Activated CD4-positive, alpha-beta T cell treated with anti-CD3 and anti-CD28 coated beads, Interleukin-2, amount 10 ng/mL, durations not matched to agents 24 days and 14 days (primary cell): ENCODE data around the gene BCL2L14. TPM values are rescaled to one million over a fixed set of nuclear protein-coding genes. Genes with fewer than 3 reads are reported as not detected.
"Not testable (repeated sequence)": the region's sequence is repeated elsewhere in the genome, so short reads cannot be mapped to it uniquely, and the experiment has no call there.

Source experiments
- DNase-seq: peaks from one replicate; pipeline ENCODE4 v3.0.0; 2022
- H3K27ac Mint-ChIP-seq: one replicate; pipeline ENCODE4 v1.8.0; 2022; ENCODE audit warnings: mild to moderate bottlenecking, mixed read lengths
- H3K27me3 Mint-ChIP-seq: one replicate; pipeline ENCODE4 v1.8.0; 2022; ENCODE audit warnings: mixed read lengths
- H3K36me3 Mint-ChIP-seq: one replicate; pipeline ENCODE4 v1.8.0; 2022; ENCODE audit warnings: low read depth, mild to moderate bottlenecking, mixed read lengths
- H3K4me1 Mint-ChIP-seq: one replicate; pipeline ENCODE4 v1.8.0; 2021; ENCODE audit warnings: mixed read lengths
- H3K4me3 Mint-ChIP-seq: one replicate; pipeline ENCODE4 v1.8.0; 2022; ENCODE audit warnings: mild to moderate bottlenecking, moderate library complexity, mixed read lengths
- H3K9me3 Mint-ChIP-seq: one replicate; pipeline ENCODE4 v1.8.0; 2021; ENCODE audit warnings: mixed read lengths
- intact Hi-C: fragments of 100-400 bp; cut with micrococcal nuclease; formaldehyde crosslinking; loops from one replicate; pipeline ENCODE4 v1.15.1; 2023
- total RNA-seq: library from RNA; stranded (reverse); gene quantifications from 2 replicates; pipeline ENCODE4 v1.2.3, GENCODE V29; 2022

The BCL2L14 gene
- total RNA-seq, 1 donor from 2014 or later = 14.2 TPM

DNA sequence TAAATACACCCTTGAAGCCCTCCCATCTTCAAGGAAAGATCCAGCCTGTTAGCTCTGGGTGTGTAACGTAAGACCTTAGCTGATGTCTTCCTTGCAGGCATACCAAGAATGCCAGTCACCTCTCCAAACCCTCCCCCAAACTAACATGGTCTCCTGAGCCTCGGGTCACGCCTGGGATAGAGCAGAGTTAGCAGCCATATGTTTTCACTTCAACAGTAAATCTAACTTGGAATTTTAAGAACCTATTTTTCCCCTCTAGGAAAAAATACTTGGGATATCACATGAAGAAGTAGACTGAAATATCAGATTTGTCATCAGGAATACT is 27.9 kb downstream of the BCL2L14 start:
- intact Hi-C loops = no loop called here
- Mint-ChIP-seq H3K27ac (no peak overlapping the region), H3K27me3 (peaks cover 1% of the 10 kb centered on the region), H3K9me3 (peaks cover 4% of the 10 kb centered on the region), H3K4me3 (no peak overlapping the region), H3K36me3 (peaks cover 37% of the 10 kb centered on the region), H3K4me1 (peaks cover 2% of the 10 kb centered on the region)
- DNase-seq = no peak

DNA sequence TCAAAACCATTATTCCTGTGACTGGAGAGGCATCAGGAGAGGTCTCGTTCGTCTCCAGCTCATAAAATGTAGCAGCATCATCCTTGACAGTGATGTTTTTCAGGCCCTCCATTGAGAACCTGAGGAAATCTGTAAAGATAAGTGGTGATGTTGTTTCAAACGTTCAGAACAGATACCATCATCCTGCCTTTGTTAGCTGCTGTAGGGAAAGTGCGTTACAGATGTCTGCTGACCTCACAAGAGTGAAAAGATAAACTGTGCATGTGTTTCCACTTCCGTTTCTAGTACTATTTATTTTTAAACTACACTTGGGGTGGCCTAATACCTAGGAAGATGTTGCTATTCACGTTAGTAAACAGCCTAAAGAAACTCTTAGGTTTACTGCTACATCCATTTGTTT is 28.4 kb downstream of the BCL2L14 start:
- H3K4me3 Mint-ChIP-seq = no peak overlapping the region
- peaks cover 37% of the 10 kb centered on the region for H3K36me3 Mint-ChIP-seq
- intact Hi-C loops = no loop called here
- H3K27me3 Mint-ChIP-seq = peaks cover 1% of the 10 kb centered on the region
- DNase-seq = no peak
- H3K4me1 Mint-ChIP-seq = peaks cover 2% of the 10 kb centered on the region
- peaks cover 6% of the 10 kb centered on the region for H3K9me3 Mint-ChIP-seq
- no peak overlapping the region for H3K27ac Mint-ChIP-seq

GRCh38 chr12:12107678-12108077 is 36.9 kb downstream of the BCL2L14 start:
- Mint-ChIP-seq H3K27ac (no peak overlapping the region), H3K9me3 (peaks cover 23% of the 10 kb centered on the region), H3K36me3 (peaks cover 10% of the 10 kb centered on the region), H3K4me3 (no peak overlapping the region), H3K27me3 (no peaks in the 10 kb centered on the region), H3K4me1 (no peaks in the 10 kb centered on the region)
- intact Hi-C loops = no loop called here
- DNase-seq = no peak

- no peak for DNase-seq
- H3K4me1 Mint-ChIP-seq = no peaks in the 10 kb centered on the region
- no peak overlapping the region for H3K27ac Mint-ChIP-seq
- peaks cover 7% of the 10 kb centered on the region for H3K36me3 Mint-ChIP-seq
- H3K27me3 Mint-ChIP-seq = no peaks in the 10 kb centered on the region
- no peak overlapping the region for H3K4me3 Mint-ChIP-seq
- peaks cover 23% of the 10 kb centered on the region for H3K9me3 Mint-ChIP-seq
- intact Hi-C loops = no loop called here
Measured at GRCh38 chr12:12108441-12109058, 37.8 kb downstream of the BCL2L14 start.

DNA sequence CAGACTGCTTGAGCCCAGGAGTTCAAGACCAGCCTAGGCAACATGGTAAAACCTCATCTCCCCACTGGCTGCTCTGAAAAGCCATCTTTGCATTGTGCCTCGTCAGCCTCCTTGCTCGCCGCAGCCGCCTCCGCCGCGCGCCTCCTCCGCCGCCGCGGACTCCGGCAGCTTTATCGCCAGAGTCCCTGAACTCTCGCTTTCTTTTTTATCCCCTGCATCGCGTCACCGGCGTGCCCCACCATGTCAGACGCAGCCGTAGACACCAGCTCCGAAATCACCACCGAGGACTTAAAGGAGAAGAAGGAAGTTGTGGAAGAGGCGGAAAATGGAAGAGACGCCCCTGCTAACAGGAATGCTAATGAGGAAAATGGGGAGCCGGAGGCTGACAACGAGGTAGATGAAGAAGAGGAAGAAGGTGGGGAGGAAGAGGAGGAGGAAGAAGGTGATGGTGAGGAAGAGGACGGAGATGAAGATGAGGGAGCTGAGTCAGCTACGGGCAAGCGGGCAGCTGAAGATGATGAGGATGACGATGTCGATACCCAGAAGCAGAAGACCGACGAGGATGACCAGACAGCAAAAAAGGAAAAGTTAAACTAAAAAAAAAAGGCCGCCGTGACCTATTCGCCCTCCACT is 40.3 kb downstream of the BCL2L14 start:
- H3K27ac Mint-ChIP-seq, H3K4me3 Mint-ChIP-seq, H3K27me3 Mint-ChIP-seq, H3K4me1 Mint-ChIP-seq, DNase-seq, H3K36me3 Mint-ChIP-seq, intact Hi-C loops: not testable (repeated sequence)
- H3K9me3 Mint-ChIP-seq = peaks cover 16% of the 10 kb centered on the region

- no peak overlapping the region for H3K4me3 Mint-ChIP-seq
- H3K4me1 Mint-ChIP-seq = no peaks in the 10 kb centered on the region
- no peak overlapping the region for H3K27ac Mint-ChIP-seq
- no peaks in the 10 kb centered on the region for H3K9me3 Mint-ChIP-seq
- no peak for DNase-seq
- no peaks in the 10 kb centered on the region for H3K36me3 Mint-ChIP-seq
- intact Hi-C loops = no loop called here
- H3K27me3 Mint-ChIP-seq = peaks cover 1% of the 10 kb centered on the region
Measured at GRCh38 chr12:12115514-12115913, 44.8 kb downstream of the BCL2L14 start.

DNA sequence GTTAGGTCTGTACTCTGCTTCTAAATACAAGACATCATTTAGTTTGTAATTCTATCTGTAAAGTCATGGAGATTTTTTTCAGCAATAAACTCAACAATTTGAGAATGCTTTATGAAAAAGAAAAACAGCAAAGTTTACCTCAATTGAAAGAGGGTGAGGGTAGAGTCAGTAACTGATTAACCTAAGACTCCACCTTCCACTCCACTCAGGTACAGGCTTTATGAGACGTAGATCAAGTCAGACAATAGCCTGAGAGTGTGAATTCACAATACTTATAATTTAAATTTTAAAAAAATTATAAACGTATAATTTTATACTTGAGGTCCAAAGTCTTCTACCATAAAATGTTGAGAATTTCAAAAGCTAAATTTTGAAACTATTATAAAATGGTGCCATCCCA is 45.9 kb downstream of the BCL2L14 start:
- DNase-seq = no peak
- H3K36me3 Mint-ChIP-seq = no peaks in the 10 kb centered on the region
- intact Hi-C loops = no loop called here

DNA sequence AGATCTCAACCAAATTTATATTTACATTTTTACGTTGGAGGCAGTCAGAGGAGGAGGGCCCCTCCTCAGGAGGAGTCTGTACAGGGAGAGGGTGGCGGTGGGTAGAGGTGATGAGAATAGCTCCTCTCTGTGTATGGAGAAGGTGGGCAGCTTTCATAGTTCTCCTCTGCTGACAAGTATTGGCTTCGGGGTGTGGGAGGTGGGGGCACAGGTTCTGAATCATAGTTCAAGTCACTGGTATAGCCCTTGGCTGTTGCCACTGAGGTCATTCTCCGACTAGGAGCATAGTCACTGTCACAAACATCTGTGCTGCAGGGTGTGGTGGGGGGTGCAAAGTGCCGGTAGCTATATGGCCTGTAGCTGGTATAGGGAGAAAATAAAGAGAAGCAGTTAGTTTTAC is 50.3 kb downstream of the BCL2L14 start:
- intact Hi-C loops = no loop called here
- Mint-ChIP-seq H3K27me3 (peaks cover 1% of the 10 kb centered on the region), H3K27ac (no peak overlapping the region), H3K4me1 (no peaks in the 10 kb centered on the region), H3K9me3 (no peaks in the 10 kb centered on the region), H3K4me3 (no peak overlapping the region), H3K36me3 (peaks cover 2% of the 10 kb centered on the region)
- no peak for DNase-seq

More for the DNA sequence above, 45.9 kb downstream of the BCL2L14 start:
- no peak overlapping the region for H3K4me3 Mint-ChIP-seq
- no peak overlapping the region for H3K27ac Mint-ChIP-seq
- no peaks in the 10 kb centered on the region for H3K4me1 Mint-ChIP-seq
- no peaks in the 10 kb centered on the region for H3K9me3 Mint-ChIP-seq
- peaks cover 1% of the 10 kb centered on the region for H3K27me3 Mint-ChIP-seq

DNA sequence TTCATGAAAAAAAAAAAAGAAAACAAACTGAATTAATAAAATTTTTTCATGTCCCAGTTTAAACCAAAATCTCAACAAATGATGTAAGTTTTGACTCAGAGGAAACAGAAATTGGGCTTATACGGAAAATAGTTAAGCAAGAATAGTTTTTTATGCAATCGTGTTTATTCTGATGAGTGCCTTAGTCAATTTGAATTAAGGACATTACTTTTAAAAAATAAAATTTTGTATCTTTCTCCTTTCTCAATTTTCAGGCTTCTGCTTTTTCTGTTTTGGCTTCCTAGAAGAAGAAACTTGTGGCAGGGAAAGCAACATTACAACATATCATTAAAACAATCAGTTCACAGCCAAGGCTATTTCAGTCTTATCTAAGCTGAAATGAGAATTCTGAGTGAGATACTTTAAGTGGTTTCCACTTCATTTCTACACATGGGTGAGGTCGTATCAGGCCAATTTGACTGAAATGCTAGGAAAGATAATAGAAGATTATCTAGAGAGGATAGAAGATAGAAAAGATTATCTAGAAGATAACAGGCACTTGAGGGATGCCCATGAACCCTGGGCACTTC is 52.4 kb downstream of the BCL2L14 start:
- H3K27me3 Mint-ChIP-seq = peaks cover 1% of the 10 kb centered on the region
- no peaks in the 10 kb centered on the region for H3K9me3 Mint-ChIP-seq
- H3K36me3 Mint-ChIP-seq = peaks cover 2% of the 10 kb centered on the region
- no peaks in the 10 kb centered on the region for H3K4me1 Mint-ChIP-seq
- H3K4me3 Mint-ChIP-seq = no peak overlapping the region
- intact Hi-C loops = no loop called here
- no peak overlapping the region for H3K27ac Mint-ChIP-seq
- no peak for DNase-seq

GRCh38 chr12:12126551-12126950 is 55.8 kb downstream of the BCL2L14 start:
- Mint-ChIP-seq H3K27ac (no peak overlapping the region), H3K4me1 (no peaks in the 10 kb centered on the region), H3K9me3 (no peaks in the 10 kb centered on the region), H3K4me3 (no peak overlapping the region), H3K27me3 (no peaks in the 10 kb centered on the region), H3K36me3 (peaks cover 2% of the 10 kb centered on the region)
- no peak for DNase-seq
- intact Hi-C loops = no loop called here

DNA sequence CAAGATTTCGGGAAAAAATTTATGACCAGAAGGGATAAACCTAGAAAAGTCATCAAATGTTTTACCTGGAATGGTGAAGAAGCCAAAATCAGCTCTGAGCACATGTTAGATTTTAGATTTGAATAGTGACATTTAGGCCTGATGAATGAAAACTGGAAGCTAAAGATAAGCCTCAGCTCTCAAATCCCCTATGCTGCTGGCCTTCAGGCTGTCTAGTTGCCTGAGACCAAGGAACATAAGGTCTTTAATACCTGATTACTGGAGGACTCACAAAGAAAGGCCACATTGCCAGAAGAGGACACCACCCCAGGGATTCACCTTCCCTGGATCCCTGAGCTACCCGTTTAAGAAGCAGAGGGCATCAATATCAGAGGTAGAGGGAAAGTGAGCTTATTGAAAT is 56.6 kb downstream of the BCL2L14 start:
- intact Hi-C loops = no loop called here
- Mint-ChIP-seq H3K36me3 (peaks cover 2% of the 10 kb centered on the region), H3K27ac (no peak overlapping the region), H3K27me3 (no peaks in the 10 kb centered on the region), H3K4me3 (no peak overlapping the region), H3K9me3 (no peaks in the 10 kb centered on the region), H3K4me1 (no peaks in the 10 kb centered on the region)
- no peak for DNase-seq

GRCh38 chr12:12128670-12129069 is 57.9 kb downstream of the BCL2L14 start:
- H3K4me3 Mint-ChIP-seq = no peak overlapping the region
- no peak for DNase-seq
- no peak overlapping the region for H3K27ac Mint-ChIP-seq
- H3K27me3 Mint-ChIP-seq = no peaks in the 10 kb centered on the region
- no peaks in the 10 kb centered on the region for H3K9me3 Mint-ChIP-seq
- no peaks in the 10 kb centered on the region for H3K4me1 Mint-ChIP-seq
- intact Hi-C loops = no loop called here
- no peaks in the 10 kb centered on the region for H3K36me3 Mint-ChIP-seq

- Mint-ChIP-seq H3K36me3 (no peaks in the 10 kb centered on the region), H3K27ac (no peak overlapping the region), H3K27me3 (no peaks in the 10 kb centered on the region), H3K9me3 (no peaks in the 10 kb centered on the region), H3K4me1 (no peaks in the 10 kb centered on the region), H3K4me3 (no peak overlapping the region)
- DNase-seq = no peak
- intact Hi-C loops = no loop called here
Measured at GRCh38 chr12:12133259-12133658, 62.5 kb downstream of the BCL2L14 start.

DNA sequence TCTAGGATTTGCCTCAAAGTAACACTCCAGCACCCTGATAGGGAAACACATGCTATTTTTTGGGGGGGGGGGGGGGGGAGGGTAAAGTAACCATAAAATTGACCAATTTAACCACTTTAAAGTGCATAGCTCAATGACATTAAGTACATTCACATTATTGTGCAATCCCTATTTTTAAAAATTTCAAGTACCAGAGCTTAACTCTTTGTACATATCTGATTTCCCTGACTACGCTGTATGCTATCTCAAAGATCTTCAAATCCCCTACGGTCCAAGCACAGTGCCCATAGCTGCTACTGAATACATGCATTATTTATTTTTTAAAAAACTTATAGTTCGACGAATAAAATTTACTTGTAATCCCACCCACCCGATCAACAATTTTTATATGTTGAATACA is 63.0 kb downstream of the BCL2L14 start:
- Mint-ChIP-seq H3K4me3 (no peak overlapping the region), H3K9me3 (no peaks in the 10 kb centered on the region), H3K4me1 (no peaks in the 10 kb centered on the region), H3K27me3 (no peaks in the 10 kb centered on the region), H3K36me3 (no peaks in the 10 kb centered on the region), H3K27ac (no peak overlapping the region)
- no peak for DNase-seq
- intact Hi-C loops = no loop called here
